Right atrium auricular region (tissue), 2 donors: Measurements from ENCODE around the gene PJA2. TPM values are rescaled to one million over a fixed set of nuclear protein-coding genes. Genes with fewer than 3 reads are reported as not detected.

Experiments
- DNase-seq: peaks from one replicate; pipeline ENCODE4 v3.0.0-alpha.2; 2019; ENCODE audit warnings: low spot score
- H3K27ac ChIP-seq, 2 donors: fragments of 200-600 bp; sonication (generic); 1 replicate in 1 of 2; 2 replicates in 1 of 2; pipeline ENCODE4 v1.5.1; 2016 to 2019
- H3K27me3 ChIP-seq, 2 donors: fragments of 200-600 bp; sonication (generic); one replicate each; pipeline versions ENCODE4 v1.5.1 to v1.6.0; 2017 to 2019
- H3K36me3 ChIP-seq: fragments of 200-600 bp; sonication (generic); one replicate; pipeline ENCODE4 v1.5.1; 2016
- H3K4me1 ChIP-seq, 2 donors: fragments of 200-600 bp; sonication (generic); one replicate each; pipeline versions ENCODE4 v1.5.1 to v1.6.0; 2017 to 2019
- H3K4me3 ChIP-seq, 2 donors: fragments of 200-600 bp; sonication (generic); 1 replicate in 1 of 2; 2 replicates in 1 of 2; pipeline ENCODE4 v1.5.1; 2017 to 2019; ENCODE audit warnings: mild to moderate bottlenecking in 1 of 2, moderate library complexity in 1 of 2
- H3K9me3 ChIP-seq, 2 donors: fragments of 200-600 bp; sonication (generic); one replicate each; pipeline ENCODE4 v1.5.1; 2019
- CTCF ChIP-seq, 2 donors: fragments of 200-600 bp; sonication (generic); IDR thresholded peaks; one replicate each; pipeline ENCODE4 v1.5.1; 2019; ENCODE audit warnings: antibody characterized with exemption in 2 of 2
- total RNA-seq, 2 donors: library from RNA; depleted of rRNA; stranded (reverse); fragments of >200 nt; gene quantifications; one replicate each; pipeline ENCODE4 v1.1.0, GENCODE V29; 2016

Gene PJA2
- total RNA-seq, 2 donors from 2014 or later = 80.7 to 88.3 TPM

GRCh38 chr5:109354761-109355160, 55.0 kb downstream of the PJA2 start:
- Histone ChIP-seq H3K4me3 (no peak overlapping the region), H3K4me1 (peaks cover 0 to 4% of the 10 kb centered on the region in 2 donors), H3K27me3 (no peaks in the 10 kb centered on the region), H3K9me3 (no peaks in the 10 kb centered on the region), H3K36me3 (peaks cover 6% of the 10 kb centered on the region), H3K27ac (no peak overlapping the region)
- no peak for TF ChIP-seq CTCF (IDR thresholded peaks at IDR 0.05)
- no peak for DNase-seq

GRCh38 chr5:109351988-109352864, 57.5 kb downstream of the PJA2 start:
- no peak overlapping the region for H3K4me3 ChIP-seq
- H3K4me1 ChIP-seq = peaks cover 0 to 18% of the 10 kb centered on the region in 2 donors
- no peak overlapping the region for H3K27ac ChIP-seq
- DNase-seq = no peak
- no peak for TF ChIP-seq CTCF (IDR thresholded peaks at IDR 0.05)
- H3K9me3 ChIP-seq = no peaks in the 10 kb centered on the region
- peaks cover 6% of the 10 kb centered on the region for H3K36me3 ChIP-seq
- H3K27me3 ChIP-seq = no peaks in the 10 kb centered on the region

- peaks cover 0 to 23% of the 10 kb centered on the region in 2 donors for H3K4me1 ChIP-seq
- H3K4me3 ChIP-seq = no peak overlapping the region
- H3K27ac ChIP-seq = no peak overlapping the region
Measured at GRCh38 chr5:109350537-109351270, 59.1 kb downstream of the PJA2 start.

GRCh38 chr5:109349388-109349787, 60.4 kb downstream of the PJA2 start:
- TF ChIP-seq CTCF (IDR thresholded peaks at IDR 0.05) = no peak
- H3K4me3 ChIP-seq = no peak overlapping the region
- no peaks in the 10 kb centered on the region for H3K27me3 ChIP-seq
- peaks cover 0 to 23% of the 10 kb centered on the region in 2 donors for H3K4me1 ChIP-seq
- no peak for DNase-seq
- H3K36me3 ChIP-seq = peaks cover 8% of the 10 kb centered on the region
- no peak overlapping the region for H3K27ac ChIP-seq
- H3K9me3 ChIP-seq = no peaks in the 10 kb centered on the region

More at GRCh38 chr5:109350537-109351270, 59.1 kb downstream of the PJA2 start:
- Histone ChIP-seq H3K36me3 (peaks cover 8% of the 10 kb centered on the region), H3K27me3 (no peaks in the 10 kb centered on the region), H3K9me3 (no peaks in the 10 kb centered on the region)
- no peak for DNase-seq
- TF ChIP-seq CTCF (IDR thresholded peaks at IDR 0.05) = no peak

GRCh38 chr5:109347252-109347888, 62.4 kb downstream of the PJA2 start:
- H3K27me3 ChIP-seq = no peaks in the 10 kb centered on the region
- H3K4me1 ChIP-seq = peaks cover 0 to 23% of the 10 kb centered on the region in 2 donors
- H3K9me3 ChIP-seq = no peaks in the 10 kb centered on the region
- H3K27ac ChIP-seq = no peak overlapping the region
- H3K36me3 ChIP-seq = peaks cover 19% of the 10 kb centered on the region
- DNase-seq = no peak
- H3K4me3 ChIP-seq = no peak overlapping the region
- no peak for TF ChIP-seq CTCF (IDR thresholded peaks at IDR 0.05)
